Panc1 (cell line): ENCODE data around the gene SMIM38. TPM values are rescaled to one million over a fixed set of nuclear protein-coding genes. Genes with fewer than 3 reads are reported as not detected.

Experiments used
- ATAC-seq: fragments of 200-7000 bp; cut with Tn5 transposase; 2 replicates; pipeline ENCODE4 v1.9.1; 2020; ENCODE audit warnings: mild to moderate bottlenecking, moderate library complexity
- BruUV-seq: library from RNA; stranded (reverse); fragments of 400-500 nt; replicated peaks from 2 replicates; lab custom pipeline; 2021; lab: Mats Ljungman, UMichigan
- CTCF ChIA-PET: fragments of 300-600 bp; sonication (Branson Sonifier 250); formaldehyde crosslinking; loops from one replicate; lab custom pipeline; 2022; ENCODE audit warnings: antibody characterized with exemption; lab: Charles Lee
- POLR2A ChIA-PET: fragments of 300-600 bp; sonication (Branson Sonifier 250); formaldehyde crosslinking; loops from one replicate; lab custom pipeline; 2022; ENCODE audit warnings: antibody characterized with exemption; lab: Charles Lee
- DNase-seq: peaks from one replicate; pipeline ENCODE4 v3.0.0-alpha.2; 2010; ENCODE audit warnings: low read depth, low spot score
- H3K27ac ChIP-seq: 2 replicates; pipeline ENCODE4 v1.5.1; 2011; ENCODE audit warnings: mild to moderate bottlenecking, low read length, inconsistent platforms
- H3K27me3 ChIP-seq: fragments of 200-500 bp; sonication (Bioruptor generic); 2 replicates; pipeline ENCODE4 v1.6.0; 2014; ENCODE audit warnings: low read length, inconsistent platforms; ENCODE audit not compliant: control insufficient read depth, insufficient read depth
- H3K36me3 ChIP-seq: fragments of 200-500 bp; sonication (Bioruptor generic); 2 replicates; pipeline ENCODE4 v1.5.1; 2014; ENCODE audit warnings: inconsistent platforms, mild to moderate bottlenecking, low read length, moderate library complexity; ENCODE audit not compliant: control insufficient read depth, insufficient read depth
- H3K4me1 ChIP-seq: 2 replicates; pipeline ENCODE4 v1.5.1; 2011; ENCODE audit warnings: inconsistent platforms, mild to moderate bottlenecking, low read length, moderate library complexity; ENCODE audit not compliant: control insufficient read depth, insufficient read depth
- H3K4me3 ChIP-seq, 2 experiments: 2 replicates each; pipeline ENCODE4 v1.5.1; 2011 to 2012; ENCODE audit warnings: low read depth in 2 of 2, low read length in 2 of 2, mild to moderate bottlenecking in 2 of 2, inconsistent platforms in 1 of 2, moderate library complexity in 1 of 2
- H3K9me3 ChIP-seq: fragments of 200-500 bp; sonication (Bioruptor generic); 2 replicates; pipeline ENCODE4 v1.5.1; 2014; ENCODE audit warnings: low read depth, mild to moderate bottlenecking, inconsistent platforms, low read length, moderate library complexity; ENCODE audit not compliant: control insufficient read depth, insufficient read depth
- CTCF ChIP-seq: fragments of 450-650 bp; IDR thresholded peaks from 2 replicates; pipeline ENCODE4 v1.5.1; 2017; ENCODE audit warnings: mild to moderate bottlenecking
- POLR2AphosphoS5 ChIP-seq: IDR thresholded peaks from 2 replicates; pipeline ENCODE4 v1.6.1; 2012; ENCODE audit warnings: mild to moderate bottlenecking, low read depth, low read length, moderate library complexity
- REST ChIP-seq, 2 experiments: IDR thresholded peaks; 2 replicates each; pipeline ENCODE4 v1.6.1; 2011 to 2012; ENCODE audit warnings: low read depth in 2 of 2, control low read depth in 1 of 2, low read length in 1 of 2, mild to moderate bottlenecking in 1 of 2, moderate library complexity in 1 of 2; ENCODE audit not compliant: insufficient read depth in 1 of 2
- SIN3A ChIP-seq: IDR thresholded peaks from 2 replicates; pipeline ENCODE4 v1.6.1; 2012; ENCODE audit warnings: low read depth, mild to moderate bottlenecking, low read length, moderate library complexity, borderline replicate concordance; ENCODE audit not compliant: insufficient read depth
- TCF7L2 ChIP-seq: IDR thresholded peaks from 2 replicates; pipeline ENCODE4 v1.6.1; 2011; ENCODE audit warnings: mild to moderate bottlenecking, low read depth, low read length, inconsistent platforms
- in situ Hi-C: cut with HindIII; loops from 2 replicates; pipeline ENCODE4 v1.10.0; 2016; ENCODE audit warnings: low sequenced_read_pairs, low pct_unique_long_range_greater_than_20kb
- intact Hi-C: fragments of 100-400 bp; cut with micrococcal nuclease; formaldehyde crosslinking; loops from one replicate; pipeline ENCODE4 v1.10.0; 2022; ENCODE audit not compliant: unreplicated experiment
- total RNA-seq: library from RNA; stranded (reverse); gene quantifications from one replicate; pipeline ENCODE4 v1.2.1, GENCODE V29; 2021; ENCODE audit not compliant: unreplicated experiment

The SMIM38 gene
- total RNA-seq, 1 experiment from 2014 or later = 0.46 TPM

- no peak for TF ChIP-seq REST (IDR thresholded peaks at IDR 0.05; ENCODE audit: insufficient read depth in 1 of 2, low read depth in 2 of 2, low read length in 1 of 2)
- no peak for TF ChIP-seq TCF7L2
- TF ChIP-seq POLR2AphosphoS5 = no peak
- TF ChIP-seq SIN3A = no peak
- no peak for TF ChIP-seq CTCF
- CTCF ChIA-PET = no interaction called here
- no peaks in the 10 kb centered on the region for H3K27me3 ChIP-seq
- no peak for ATAC-seq
- in situ Hi-C loops = no loop called here
- POLR2A ChIA-PET = interaction anchor here (0.7 kb wide), 1 partner anchor 361 kb away, joined by 4 read pairs; no protein-coding TSS in a partner anchor
- peaks cover 14% of the 10 kb centered on the region for H3K4me1 ChIP-seq
- BruUV-seq = no TSS peak
- H3K27ac ChIP-seq = 0 out of 2 replicates have a peak overlapping the region, but pooled peaks have one; percentile 14
- no peak for DNase-seq
- intact Hi-C loops = no loop called here
- H3K9me3 ChIP-seq = no peaks in the 10 kb centered on the region
- H3K36me3 ChIP-seq = no peaks in the 10 kb centered on the region
- no peak overlapping the region for H3K4me3 ChIP-seq
Measured at GRCh38 chr11:69167916-69168691, 12.4 kb downstream of the SMIM38 start.

GRCh38 chr11:69169479-69169878 is 13.7 kb downstream of the SMIM38 start:
- ChIA-PET POLR2A (no interaction called here), CTCF (interaction anchor here (0.6 kb wide), 1 partner anchor 16 kb away, joined by 4 read pairs; no protein-coding TSS in a partner anchor)
- in situ Hi-C loops = no loop called here
- H3K27ac ChIP-seq = no peak overlapping the region
- BruUV-seq = no TSS peak
- no peaks in the 10 kb centered on the region for H3K27me3 ChIP-seq
- intact Hi-C loops = no loop called here
- H3K9me3 ChIP-seq = no peaks in the 10 kb centered on the region
- TF ChIP-seq POLR2AphosphoS5 = no peak
- TF ChIP-seq TCF7L2 = no peak
- no peak for TF ChIP-seq SIN3A
- no peak for TF ChIP-seq CTCF
- TF ChIP-seq REST (IDR thresholded peaks at IDR 0.05; ENCODE audit: insufficient read depth in 1 of 2, low read depth in 2 of 2, low read length in 1 of 2) = no peak
- H3K4me3 ChIP-seq = no peak overlapping the region
- H3K4me1 ChIP-seq = peaks cover 14% of the 10 kb centered on the region
- no peaks in the 10 kb centered on the region for H3K36me3 ChIP-seq
- DNase-seq = no peak
- ATAC-seq = no peak
